ENCODE data around the gene NLRP13.
"Not testable (repeated sequence)": the region's sequence is repeated elsewhere in the genome, so short reads cannot be mapped to it uniquely, and the experiment has no call there.

Gene NLRP13

DNA sequence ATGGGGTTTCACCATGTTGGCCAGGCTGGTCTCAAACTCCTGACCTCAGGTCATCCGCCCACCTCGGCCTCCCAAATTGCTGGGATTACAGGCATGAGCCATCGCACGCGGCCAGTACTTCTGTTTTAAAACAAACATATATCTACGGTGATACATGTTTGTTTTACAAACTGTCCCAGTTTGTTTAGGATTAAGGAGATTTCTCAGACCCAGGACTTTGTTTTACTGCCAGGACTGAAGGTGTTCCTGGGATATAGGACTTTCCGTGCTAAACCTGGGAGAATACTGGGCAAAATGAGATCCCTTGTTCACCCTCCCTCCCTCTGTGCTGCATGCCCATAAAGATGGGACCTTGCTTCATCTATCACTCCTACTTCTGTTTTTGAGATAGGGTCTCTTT is 24.3 kb upstream of the NLRP13 start:
- H3K4me3 ChIP-seq (ENCODE audit: low read length), result no peak overlapping the region
- no peak for DNase-seq (ENCODE audit: low read depth)
- TF ChIP-seq, protein P1, sequence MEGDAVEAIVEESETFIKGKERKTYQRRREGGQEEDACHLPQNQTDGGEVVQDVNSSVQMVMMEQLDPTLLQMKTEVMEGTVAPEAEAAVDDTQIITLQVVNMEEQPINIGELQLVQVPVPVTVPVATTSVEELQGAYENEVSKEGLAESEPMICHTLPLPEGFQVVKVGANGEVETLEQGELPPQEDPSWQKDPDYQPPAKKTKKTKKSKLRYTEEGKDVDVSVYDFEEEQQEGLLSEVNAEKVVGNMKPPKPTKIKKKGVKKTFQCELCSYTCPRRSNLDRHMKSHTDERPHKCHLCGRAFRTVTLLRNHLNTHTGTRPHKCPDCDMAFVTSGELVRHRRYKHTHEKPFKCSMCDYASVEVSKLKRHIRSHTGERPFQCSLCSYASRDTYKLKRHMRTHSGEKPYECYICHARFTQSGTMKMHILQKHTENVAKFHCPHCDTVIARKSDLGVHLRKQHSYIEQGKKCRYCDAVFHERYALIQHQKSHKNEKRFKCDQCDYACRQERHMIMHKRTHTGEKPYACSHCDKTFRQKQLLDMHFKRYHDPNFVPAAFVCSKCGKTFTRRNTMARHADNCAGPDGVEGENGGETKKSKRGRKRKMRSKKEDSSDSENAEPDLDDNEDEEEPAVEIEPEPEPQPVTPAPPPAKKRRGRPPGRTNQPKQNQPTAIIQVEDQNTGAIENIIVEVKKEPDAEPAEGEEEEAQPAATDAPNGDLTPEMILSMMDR (conservative IDR thresholded peaks at IDR 0.05; ENCODE audit: low read depth, low read length), result no peak

DNA sequence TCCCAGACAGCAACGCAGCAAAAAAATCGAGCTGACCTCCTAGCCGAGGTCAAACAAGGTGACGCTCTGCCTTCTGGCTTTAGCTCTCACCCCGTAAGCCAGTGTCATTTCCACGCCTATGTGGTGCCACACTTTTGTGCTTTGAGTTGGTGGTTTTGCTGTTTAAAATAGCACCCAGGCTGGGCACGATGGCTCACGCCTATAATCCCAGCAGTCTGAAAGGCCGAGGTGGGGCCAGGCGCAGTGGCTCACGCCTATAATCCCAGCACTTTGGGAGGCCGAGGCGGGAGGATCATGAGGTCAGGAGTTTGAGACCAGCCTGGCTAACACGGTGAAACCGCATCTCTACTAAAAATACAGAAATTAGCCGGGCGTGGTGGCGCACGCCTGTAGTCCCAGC is 18.4 kb upstream of the NLRP13 start:
- H3K4me3 ChIP-seq (ENCODE audit: low read length), result not testable (repeated sequence)

DNA sequence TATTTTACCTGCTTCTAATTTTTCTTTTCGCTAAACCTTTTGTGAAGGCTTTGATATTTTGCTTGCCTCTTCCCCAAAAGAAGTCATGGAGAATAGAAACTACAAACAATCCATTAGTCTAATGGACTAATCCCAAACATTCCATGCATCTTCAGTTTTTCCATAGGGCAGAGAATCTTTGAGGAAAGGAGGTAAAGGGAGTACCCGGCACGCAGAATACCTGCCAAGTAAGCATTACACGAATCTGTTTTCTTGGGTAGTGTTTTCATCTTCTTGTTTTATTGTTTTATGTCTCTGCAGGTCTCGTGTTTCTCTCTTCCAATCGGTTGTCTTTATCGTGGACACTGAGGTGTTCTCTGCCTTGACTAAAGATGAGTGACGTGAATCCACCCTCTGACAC is 15.4 kb upstream of the NLRP13 start, which contains the start of gene NLRP8:
TSS of gene NLRP8 (plus strand) at position 301 of the 400 bp plus-strand sequence.
- no peak within 1 kb of the TSS for H3K4me3 ChIP-seq (ENCODE audit: low read length)
- DNase-seq (ENCODE audit: low read depth), result no peak
- TF ChIP-seq, protein P1 (conservative IDR thresholded peaks at IDR 0.05; ENCODE audit: low read depth, low read length), result no peak

More for the DNA sequence above, 18.4 kb upstream of the NLRP13 start:
- DNase-seq (ENCODE audit: low read depth), result not testable (repeated sequence)

DNA sequence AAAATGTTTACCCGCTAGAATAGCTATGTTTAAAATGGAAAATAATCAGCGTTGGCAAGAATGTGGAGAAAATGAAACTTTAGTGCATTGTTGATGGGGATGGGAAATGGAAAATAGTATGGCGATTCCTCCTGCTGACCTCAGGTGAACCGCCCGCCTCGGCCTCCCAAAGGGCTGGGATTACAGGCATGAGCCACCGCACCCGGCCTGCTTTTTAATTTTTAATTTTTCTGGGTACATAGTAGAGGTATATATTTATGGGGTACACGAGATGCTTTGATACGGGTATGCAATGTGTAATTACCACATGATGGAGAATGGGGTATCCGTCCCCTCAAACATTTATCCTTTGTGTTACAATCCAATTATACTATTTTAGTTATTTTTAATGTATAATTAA is 8.2 kb upstream of the NLRP13 start:
- TF ChIP-seq, protein P1 (conservative IDR thresholded peaks at IDR 0.05; ENCODE audit: low read depth, low read length), result no peak
- no peak for DNase-seq (ENCODE audit: low read depth)
- H3K4me3 ChIP-seq (ENCODE audit: low read length), result no peak overlapping the region

DNA sequence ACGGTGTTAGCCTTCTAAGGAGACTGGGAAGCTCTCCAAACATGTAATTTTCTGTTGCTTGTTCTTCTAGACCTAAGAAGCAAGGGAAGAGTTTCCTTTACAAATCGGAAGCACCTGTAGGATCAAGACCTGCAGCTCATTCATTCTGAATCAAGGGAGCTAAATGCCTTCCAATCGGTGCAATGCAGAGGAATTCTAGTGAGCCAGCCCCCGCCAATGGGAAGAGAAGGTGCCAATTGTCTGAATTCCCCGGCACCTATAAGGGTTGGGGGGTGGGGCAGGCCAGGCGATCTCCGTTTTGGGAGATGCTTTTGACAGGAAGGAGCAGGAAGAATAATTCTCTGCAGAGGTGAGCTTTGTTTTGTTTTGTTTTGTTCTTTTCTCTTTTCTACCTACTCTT is 7.1 kb upstream of the NLRP13 start:
- H3K4me3 ChIP-seq (ENCODE audit: low read length), result no peak overlapping the region
- TF ChIP-seq, protein P1 (conservative IDR thresholded peaks at IDR 0.05; ENCODE audit: low read depth, low read length), result no peak
- no peak for DNase-seq (ENCODE audit: low read depth)

DNA sequence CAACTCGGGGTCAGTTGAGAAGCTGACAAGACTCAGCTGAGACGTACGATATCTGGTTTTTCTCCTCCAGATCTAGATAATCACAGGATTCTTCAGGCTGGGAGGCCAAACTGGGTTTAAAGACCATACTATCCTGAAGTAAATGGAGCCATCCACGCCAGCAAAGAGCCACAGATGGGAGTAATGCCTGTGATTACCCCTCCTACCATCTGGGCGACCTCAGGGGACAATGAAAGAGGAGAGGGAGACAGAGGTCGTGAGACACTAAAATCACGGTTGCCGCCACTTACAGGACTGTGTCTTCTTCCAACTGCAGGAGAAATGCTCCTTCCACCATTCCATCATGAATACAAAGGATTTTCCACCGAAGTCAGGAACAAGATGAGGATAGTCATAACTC is 3.1 kb upstream of the NLRP13 start:
- H3K4me3 ChIP-seq (ENCODE audit: low read length), result no peak overlapping the region
- TF ChIP-seq, protein P1 (conservative IDR thresholded peaks at IDR 0.05; ENCODE audit: low read depth, low read length), result no peak
- no peak for DNase-seq (ENCODE audit: low read depth)

DNA sequence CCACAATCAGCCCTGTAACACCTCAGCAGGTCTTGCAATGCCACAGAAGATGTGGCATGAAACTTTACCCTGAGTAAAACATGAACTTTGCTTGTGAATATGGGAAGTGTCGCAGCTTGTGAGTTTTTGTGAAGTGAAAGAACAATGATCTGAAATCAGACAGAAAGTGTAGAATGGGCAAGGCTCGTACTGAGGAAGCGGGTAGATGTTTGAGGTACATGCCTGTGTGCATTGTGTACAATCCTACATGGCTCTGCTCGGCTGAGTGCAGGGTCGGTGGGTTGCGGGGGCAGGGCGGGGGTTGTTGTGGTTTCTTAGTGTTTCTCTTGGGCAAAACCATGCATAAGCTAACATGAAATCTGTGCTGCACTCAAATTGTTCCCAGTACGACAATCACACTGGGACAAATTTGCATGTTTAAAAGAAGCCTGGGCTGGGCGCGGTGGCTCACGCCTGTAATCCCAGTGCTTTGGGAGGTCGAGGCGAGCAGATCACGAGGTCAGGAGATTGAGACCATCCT is 1.1 kb downstream of the NLRP13 start:
- H3K4me3 ChIP-seq (ENCODE audit: low read length), result no peak overlapping the region
- TF ChIP-seq, protein P1 (conservative IDR thresholded peaks at IDR 0.05; ENCODE audit: low read depth, low read length), result no peak
- no peak for DNase-seq (ENCODE audit: low read depth)

DNA sequence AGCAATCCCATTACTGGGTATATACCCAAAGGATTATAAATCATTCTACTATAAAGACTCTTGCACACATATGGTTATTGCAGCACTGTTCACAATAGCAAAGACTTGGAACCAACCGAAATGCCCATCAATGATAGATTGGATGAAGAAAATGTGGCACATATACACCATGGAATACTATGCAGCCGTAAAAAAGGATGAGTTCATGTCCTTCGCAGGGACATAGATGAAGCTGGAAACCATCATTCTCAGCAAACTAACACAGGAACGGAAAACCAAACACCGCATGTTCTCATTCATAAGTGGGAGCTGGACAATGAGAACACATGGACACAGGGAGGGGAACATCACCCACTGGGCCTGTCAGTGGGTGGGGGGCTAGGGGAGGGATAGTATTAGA is 2.9 kb downstream of the NLRP13 start:
- H3K4me3 ChIP-seq (ENCODE audit: low read length); DNase-seq (ENCODE audit: low read depth): not testable (repeated sequence)
